Right atrium auricular region (tissue), 2 donors: Measurements from ENCODE around the gene ILDR1. TPM values are rescaled to one million over a fixed set of nuclear protein-coding genes. Genes with fewer than 3 reads are reported as not detected.
"Not testable (repeated sequence)": the region's sequence is repeated elsewhere in the genome, so short reads cannot be mapped to it uniquely, and the experiment has no call there.

ENCODE experiments used
- DNase-seq: peaks from one replicate; pipeline ENCODE4 v3.0.0-alpha.2; 2019; ENCODE audit warnings: low spot score
- H3K27ac ChIP-seq, 2 donors: fragments of 200-600 bp; sonication (generic); 1 replicate in 1 of 2; 2 replicates in 1 of 2; pipeline ENCODE4 v1.5.1; 2016 to 2019
- H3K27me3 ChIP-seq, 2 donors: fragments of 200-600 bp; sonication (generic); one replicate each; pipeline versions ENCODE4 v1.5.1 to v1.6.0; 2017 to 2019
- H3K36me3 ChIP-seq: fragments of 200-600 bp; sonication (generic); one replicate; pipeline ENCODE4 v1.5.1; 2016
- H3K4me1 ChIP-seq, 2 donors: fragments of 200-600 bp; sonication (generic); one replicate each; pipeline versions ENCODE4 v1.5.1 to v1.6.0; 2017 to 2019
- H3K4me3 ChIP-seq, 2 donors: fragments of 200-600 bp; sonication (generic); 1 replicate in 1 of 2; 2 replicates in 1 of 2; pipeline ENCODE4 v1.5.1; 2017 to 2019; ENCODE audit warnings: mild to moderate bottlenecking in 1 of 2, moderate library complexity in 1 of 2
- H3K9me3 ChIP-seq, 2 donors: fragments of 200-600 bp; sonication (generic); one replicate each; pipeline ENCODE4 v1.5.1; 2019
- total RNA-seq, 2 donors: library from RNA; depleted of rRNA; stranded (reverse); fragments of >200 nt; gene quantifications; one replicate each; pipeline ENCODE4 v1.1.0, GENCODE V29; 2016
- TF ChIP-seq, protein P1 (sequence below), 2 donors: fragments of 200-600 bp; sonication (generic); IDR thresholded peaks; one replicate each; pipeline ENCODE4 v1.5.1; 2019; ENCODE audit warnings: antibody characterized with exemption in 2 of 2

ILDR1 gene
- total RNA-seq, 2 donors from 2014 or later: not detected

DNA sequence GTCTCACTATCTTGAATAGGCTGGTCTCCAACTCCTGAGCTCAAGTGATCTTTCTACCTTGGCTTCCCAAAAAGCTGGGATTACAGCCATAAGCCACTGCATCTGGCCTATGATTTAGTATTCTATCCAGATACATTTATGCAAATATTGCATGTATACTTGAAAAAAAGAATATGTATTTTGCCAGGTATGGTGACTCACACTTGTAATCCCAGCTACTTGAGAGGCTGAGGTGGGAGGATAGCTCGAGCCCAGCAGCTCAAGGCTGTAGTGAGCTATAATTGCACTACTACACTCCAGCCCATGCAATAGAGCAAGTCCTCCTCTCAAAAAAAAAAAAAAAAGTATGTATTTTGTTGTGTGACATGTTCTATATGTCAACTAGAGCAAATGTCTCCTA lies 73.4 kb downstream of the ILDR1 start:
- DNase-seq: no peak
- Histone ChIP-seq H3K9me3 (peaks cover 4 to 15% of the 10 kb centered on the region in 2 donors), H3K4me1 (no peaks in the 10 kb centered on the region), H3K4me3 (no peak overlapping the region), H3K27ac (no peak overlapping the region), H3K27me3 (no peaks in the 10 kb centered on the region), H3K36me3 (no peaks in the 10 kb centered on the region)
- TF ChIP-seq, protein P1, sequence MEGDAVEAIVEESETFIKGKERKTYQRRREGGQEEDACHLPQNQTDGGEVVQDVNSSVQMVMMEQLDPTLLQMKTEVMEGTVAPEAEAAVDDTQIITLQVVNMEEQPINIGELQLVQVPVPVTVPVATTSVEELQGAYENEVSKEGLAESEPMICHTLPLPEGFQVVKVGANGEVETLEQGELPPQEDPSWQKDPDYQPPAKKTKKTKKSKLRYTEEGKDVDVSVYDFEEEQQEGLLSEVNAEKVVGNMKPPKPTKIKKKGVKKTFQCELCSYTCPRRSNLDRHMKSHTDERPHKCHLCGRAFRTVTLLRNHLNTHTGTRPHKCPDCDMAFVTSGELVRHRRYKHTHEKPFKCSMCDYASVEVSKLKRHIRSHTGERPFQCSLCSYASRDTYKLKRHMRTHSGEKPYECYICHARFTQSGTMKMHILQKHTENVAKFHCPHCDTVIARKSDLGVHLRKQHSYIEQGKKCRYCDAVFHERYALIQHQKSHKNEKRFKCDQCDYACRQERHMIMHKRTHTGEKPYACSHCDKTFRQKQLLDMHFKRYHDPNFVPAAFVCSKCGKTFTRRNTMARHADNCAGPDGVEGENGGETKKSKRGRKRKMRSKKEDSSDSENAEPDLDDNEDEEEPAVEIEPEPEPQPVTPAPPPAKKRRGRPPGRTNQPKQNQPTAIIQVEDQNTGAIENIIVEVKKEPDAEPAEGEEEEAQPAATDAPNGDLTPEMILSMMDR (IDR thresholded peaks at IDR 0.05): no peak

DNA sequence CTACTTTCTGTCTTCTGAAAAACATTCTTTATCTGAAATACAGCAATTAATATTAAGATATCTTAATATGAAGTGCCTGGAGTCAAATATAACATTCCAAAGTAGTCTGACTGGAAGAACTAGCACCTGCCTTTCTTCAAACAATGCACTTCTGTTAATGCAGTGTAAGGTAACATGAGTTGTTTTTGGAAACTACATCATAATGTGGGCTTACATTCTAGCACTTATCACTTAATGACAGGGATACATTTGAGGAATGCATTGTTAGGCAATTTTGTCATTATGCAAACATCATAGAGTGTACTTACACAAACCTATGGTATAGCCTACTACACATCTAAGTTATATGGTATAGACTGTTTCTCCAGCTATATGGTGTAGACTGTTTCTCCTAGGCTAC lies 78.6 kb downstream of the ILDR1 start:
- Histone ChIP-seq H3K27me3 (no peaks in the 10 kb centered on the region), H3K4me1 (no peaks in the 10 kb centered on the region), H3K36me3 (no peaks in the 10 kb centered on the region), H3K9me3 (no peaks in the 10 kb centered on the region), H3K27ac (no peak overlapping the region), H3K4me3 (no peak overlapping the region)
- TF ChIP-seq, protein P1 (IDR thresholded peaks at IDR 0.05): no peak
- DNase-seq: no peak

DNA sequence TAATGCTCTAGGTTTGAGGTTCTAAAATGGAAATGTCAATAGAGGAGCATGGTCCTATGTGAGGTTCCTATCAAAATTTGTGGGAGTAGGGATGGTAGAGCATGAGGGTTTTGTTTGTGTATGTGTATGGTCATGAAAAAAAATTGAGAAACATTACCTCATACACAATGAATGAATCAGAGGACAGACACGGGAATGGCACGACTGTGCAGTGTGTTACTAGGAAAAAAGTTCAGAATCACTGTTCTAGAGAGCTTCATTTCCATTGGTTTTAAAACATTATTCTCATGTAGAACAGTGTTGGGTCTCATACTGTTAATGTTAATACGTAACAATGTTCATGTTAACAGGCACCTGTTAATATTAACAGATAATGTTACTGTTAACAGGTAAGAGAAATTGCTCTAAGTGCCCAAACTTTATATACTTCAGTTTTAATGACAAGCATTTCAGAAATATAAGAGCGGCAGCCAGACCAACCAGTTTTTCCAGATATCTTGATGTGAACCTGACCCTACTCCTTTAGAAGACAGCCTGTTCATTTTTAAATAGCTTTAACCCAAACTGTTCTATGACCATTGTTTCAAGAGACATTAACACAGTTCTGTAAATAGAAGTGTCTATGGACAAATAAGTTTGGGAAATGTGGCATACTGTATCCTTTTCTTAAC lies 79.8 kb downstream of the ILDR1 start:
- Histone ChIP-seq H3K4me3 (no peak overlapping the region), H3K27ac (no peak overlapping the region), H3K4me1 (no peaks in the 10 kb centered on the region), H3K36me3 (no peaks in the 10 kb centered on the region), H3K9me3 (no peaks in the 10 kb centered on the region), H3K27me3 (no peaks in the 10 kb centered on the region)
- DNase-seq: no peak
- TF ChIP-seq, protein P1 (IDR thresholded peaks at IDR 0.05): no peak

DNA sequence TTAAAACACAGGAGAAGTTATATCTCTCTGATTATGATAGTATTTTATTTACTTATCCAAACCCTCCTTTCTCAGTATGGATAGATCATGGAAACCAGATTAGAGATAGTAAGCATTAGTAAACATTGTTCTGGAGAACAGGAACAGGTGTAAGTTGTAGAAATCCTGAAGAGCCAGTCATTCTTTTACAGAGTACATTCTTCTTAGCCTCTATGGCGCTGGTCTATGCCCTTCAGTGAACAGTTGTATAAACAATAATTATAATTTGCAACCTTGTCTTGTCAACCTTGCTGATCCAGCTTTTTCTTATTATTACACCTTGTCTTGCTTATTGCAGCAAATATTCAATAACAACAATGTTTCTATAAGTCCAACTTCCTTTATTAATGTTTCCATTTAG lies 80.5 kb downstream of the ILDR1 start:
- H3K36me3 ChIP-seq: no peaks in the 10 kb centered on the region
- no peak overlapping the region for H3K27ac ChIP-seq
- H3K4me1 ChIP-seq: no peaks in the 10 kb centered on the region
- H3K9me3 ChIP-seq: no peaks in the 10 kb centered on the region
- TF ChIP-seq, protein P1 (IDR thresholded peaks at IDR 0.05): no peak
- no peak overlapping the region for H3K4me3 ChIP-seq
- no peaks in the 10 kb centered on the region for H3K27me3 ChIP-seq
- no peak for DNase-seq

DNA sequence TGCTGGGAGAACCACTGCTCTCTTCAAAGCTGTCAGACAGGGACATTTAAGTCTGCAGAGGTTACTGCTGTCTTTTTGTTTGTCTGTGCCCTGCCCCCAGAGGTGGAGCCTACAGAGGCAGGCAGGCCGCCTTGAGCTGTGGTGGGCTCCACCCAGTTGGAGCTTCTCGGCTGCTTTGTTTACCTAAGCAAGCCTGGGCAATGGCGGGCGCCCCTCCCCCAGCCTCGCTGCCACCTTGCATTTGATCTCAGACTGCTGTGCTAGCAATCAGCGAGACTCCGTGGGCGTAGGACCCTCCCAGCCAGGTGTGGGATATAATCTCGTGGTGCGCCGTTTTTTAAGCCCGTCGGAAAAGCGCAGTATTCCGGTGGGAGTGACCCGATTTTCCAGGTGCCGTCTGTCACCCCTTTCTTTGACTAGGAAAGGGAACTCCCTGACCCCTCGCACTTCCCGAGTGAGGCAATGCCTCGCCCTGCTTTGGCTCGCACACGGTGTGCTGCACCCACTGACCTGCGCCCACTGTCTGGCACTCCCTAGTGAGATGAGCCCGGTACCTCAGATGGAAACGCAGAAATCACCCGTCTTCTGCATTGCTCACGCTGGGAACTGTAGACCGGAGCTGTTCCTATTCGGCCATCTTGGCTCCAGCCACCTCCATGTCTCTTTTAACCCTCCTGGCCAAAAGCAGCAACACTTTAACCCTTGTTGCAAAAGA lies 83.7 kb downstream of the ILDR1 start:
- H3K36me3 ChIP-seq, DNase-seq: not testable (repeated sequence)

More for the DNA sequence above, 83.7 kb downstream of the ILDR1 start:
- not testable (repeated sequence) for H3K27ac ChIP-seq, H3K4me3 ChIP-seq, H3K4me1 ChIP-seq, H3K9me3 ChIP-seq, H3K27me3 ChIP-seq

Other genes with a start within 250 kb of the ILDR1 start
- gene IQCB1, start 187.2 kb downstream of the ILDR1 start, total RNA-seq: 1 to 10 TPM; 6.5 to 6.7 TPM
- gene EAF2, start 187.0 kb downstream of the ILDR1 start, total RNA-seq: 1 to 10 TPM; 1.6 to 3.2 TPM
- gene SLC15A2, start 127.8 kb downstream of the ILDR1 start, total RNA-seq: 1 to 10 TPM in 1 of 2 donors, under 1 TPM in 1; 0.47 to 1.7 TPM
- 1 to 10 TPM; 1.9 to 5.1 TPM for gene CD86, start 33.1 kb upstream of the ILDR1 start, total RNA-seq
- gene CASR, start 161.4 kb upstream of the ILDR1 start, total RNA-seq: not detected